Ovary (tissue), 9 donors: Measurements from ENCODE around the gene TMEM184A. TPM values are rescaled to one million over a fixed set of nuclear protein-coding genes. Genes with fewer than 3 reads are reported as not detected.

Experiments
- DNase-seq, 5 donors: peaks; one replicate each; pipeline ENCODE4 v3.0.0-alpha.2; 2019 to 2020
- H3K27ac ChIP-seq, 2 donors: fragments of 200-600 bp; one replicate each; pipeline versions ENCODE4 v1.5.1 to v1.8.0; 2019 to 2022
- H3K27me3 ChIP-seq: fragments of 200-600 bp; one replicate; pipeline ENCODE4 v1.8.0; 2022
- H3K36me3 ChIP-seq: fragments of 200-600 bp; sonication (generic); one replicate; pipeline ENCODE4 v1.5.1; 2019
- H3K4me1 ChIP-seq: one replicate; pipeline ENCODE4 v1.8.1; 2013; ENCODE audit warnings: mild to moderate bottlenecking, moderate library complexity; ENCODE audit not compliant: insufficient read depth
- H3K4me3 ChIP-seq: fragments of 200-600 bp; sonication (generic); one replicate; pipeline ENCODE4 v1.5.1; 2017
- H3K9me3 ChIP-seq, 2 donors: fragments of 200-600 bp in 1 of 2; sonication (generic) in 1 of 2; one replicate each; pipeline versions ENCODE4 v1.5.1 to v1.8.1; 2013 to 2019; ENCODE audit warnings: mild to moderate bottlenecking in 1 of 2, moderate library complexity in 1 of 2
- EP300 ChIP-seq: sonication (generic); formaldehyde crosslinking; IDR thresholded peaks from one replicate; pipeline ENCODE4 v1.6.1; 2017; ENCODE audit warnings: antibody characterized with exemption
- POLR2A ChIP-seq: fragments of 450-650 bp; IDR thresholded peaks from one replicate; pipeline ENCODE4 v1.6.1; 2017; ENCODE audit warnings: antibody characterized with exemption, mild to moderate bottlenecking, moderate library complexity
- WGBS, 3 donors: extraction: QIAGEN DNeasy Blood & Tissue Kit in 1 of 3; methylation state at CpG; one replicate each; pipeline versions ENCODE4 v1.1.5 to v1.1.7; 2013 to 2017; 5-methylcytosine and 5-hydroxymethylcytosine counted together
- intact Hi-C, 4 donors: fragments of 100-400 bp; cut with DNase I; formaldehyde crosslinking; loops; one replicate each; pipeline versions ENCODE4 v1.11.0 to v1.15.1; 2022 to 2023
- polyA plus RNA-seq, 2 donors: library from polyadenylated mRNA; stranded (reverse); fragments of 200-250 nt in 1 of 2; fragments of 350-450 nt in 1 of 2; fragmentation: Illumina TruSeq in 1 of 2; extraction: RNeasy Lipid Tissue Mini Kit (QIAGEN cat#74804) in 1 of 2; gene quantifications; one replicate each; pipeline ENCODE4 v1.2.3, GENCODE V29; 2013 to 2014
- total RNA-seq, 7 donors: library from RNA; depleted of rRNA in 2 of 7; stranded (reverse); fragments of >200 nt in 2 of 7; fragmentation: NEBNext Ultra II Directional in 3 of 7; extraction: Animal tissue kit (Norgen Biotek cat#: 25700) in 3 of 7; gene quantifications; one replicate each; pipeline versions ENCODE4 v1.1.0 to v1.2.4, GENCODE V29; 2016 to 2023
- TF ChIP-seq, protein P1 (sequence below), 3 donors: fragments of 450-650 bp in 2 of 3; fragments of 200-600 bp in 1 of 3; IDR thresholded peaks; one replicate each; pipeline versions ENCODE4 v1.5.1 to v1.8.0; 2016 to 2022; ENCODE audit warnings: antibody characterized with exemption in 3 of 3, mild to moderate bottlenecking in 1 of 3
- donor health status: DM: no; HTN: no; CAD: no; lungs with moderate emphysema.
- donor health status: DM: no; HTN: no; CAD: no.
- donor health status: Bipolar disorder and iron deficiency.
- donor health status: DM: yes; HTN: yes; CAD: no.
- donor health status: DM: no; HTN: no; CAD: no.
- donor health status: DM: yes; HTN: yes; CAD: no.

TMEM184A gene
- total and polyA plus RNA-seq, 9 donors = 0.05 to 8.4 (median 1.6) TPM; not detected in 2

DNA sequence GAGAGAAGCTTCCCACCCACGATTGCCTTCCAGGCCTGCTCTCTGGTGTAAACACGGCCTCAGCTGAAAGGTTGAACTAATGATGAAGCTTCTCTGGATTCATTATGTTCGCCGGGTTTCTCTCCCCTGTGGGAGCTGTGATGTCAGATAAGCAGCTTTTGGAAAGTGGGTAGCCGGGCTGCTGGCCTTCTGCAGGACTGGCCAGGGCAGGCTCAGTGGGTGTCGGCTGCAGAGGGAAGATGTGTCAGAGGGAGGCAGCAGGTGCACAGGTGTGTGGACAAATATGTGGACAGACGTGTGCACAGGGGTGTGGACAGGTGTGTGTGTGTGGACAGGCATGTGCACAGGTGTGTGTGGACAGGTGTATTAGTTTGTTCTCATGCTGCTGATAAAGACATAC, 42.3 kb upstream of the TMEM184A start:
- H3K27ac ChIP-seq = no peak overlapping the region
- H3K4me1 ChIP-seq = no peaks in the 10 kb centered on the region
- H3K27me3 ChIP-seq = no peaks in the 10 kb centered on the region
- 78 to 84% (median 81%) methylated on average over 7 of the region's 7 CpGs for WGBS, 3 donors
- DNase-seq = no peak
- TF ChIP-seq, protein P1, sequence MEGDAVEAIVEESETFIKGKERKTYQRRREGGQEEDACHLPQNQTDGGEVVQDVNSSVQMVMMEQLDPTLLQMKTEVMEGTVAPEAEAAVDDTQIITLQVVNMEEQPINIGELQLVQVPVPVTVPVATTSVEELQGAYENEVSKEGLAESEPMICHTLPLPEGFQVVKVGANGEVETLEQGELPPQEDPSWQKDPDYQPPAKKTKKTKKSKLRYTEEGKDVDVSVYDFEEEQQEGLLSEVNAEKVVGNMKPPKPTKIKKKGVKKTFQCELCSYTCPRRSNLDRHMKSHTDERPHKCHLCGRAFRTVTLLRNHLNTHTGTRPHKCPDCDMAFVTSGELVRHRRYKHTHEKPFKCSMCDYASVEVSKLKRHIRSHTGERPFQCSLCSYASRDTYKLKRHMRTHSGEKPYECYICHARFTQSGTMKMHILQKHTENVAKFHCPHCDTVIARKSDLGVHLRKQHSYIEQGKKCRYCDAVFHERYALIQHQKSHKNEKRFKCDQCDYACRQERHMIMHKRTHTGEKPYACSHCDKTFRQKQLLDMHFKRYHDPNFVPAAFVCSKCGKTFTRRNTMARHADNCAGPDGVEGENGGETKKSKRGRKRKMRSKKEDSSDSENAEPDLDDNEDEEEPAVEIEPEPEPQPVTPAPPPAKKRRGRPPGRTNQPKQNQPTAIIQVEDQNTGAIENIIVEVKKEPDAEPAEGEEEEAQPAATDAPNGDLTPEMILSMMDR (IDR thresholded peaks at IDR 0.05) = no peak
- TF ChIP-seq POLR2A (no peak), EP300 (no peak)
- intact Hi-C loops = no loop called here
- H3K9me3 ChIP-seq = no peaks in the 10 kb centered on the region
- no peaks in the 10 kb centered on the region for H3K36me3 ChIP-seq
- no peak overlapping the region for H3K4me3 ChIP-seq

- no peak for DNase-seq
- Histone ChIP-seq H3K4me3 (no peak overlapping the region), H3K27ac (no peak overlapping the region), H3K4me1 (no peaks in the 10 kb centered on the region), H3K9me3 (no peaks in the 10 kb centered on the region), H3K27me3 (no peaks in the 10 kb centered on the region), H3K36me3 (no peaks in the 10 kb centered on the region)
- intact Hi-C loops = no loop called here
- TF ChIP-seq, protein P1 (IDR thresholded peaks at IDR 0.05) = no peak
- TF ChIP-seq POLR2A = no peak
- no peak for TF ChIP-seq EP300
- WGBS, 3 donors = 89 to 90% (median 89%) methylated on average over 11 of the region's 11 CpGs
Observed at GRCh38 chr7:1597791-1598190, 41.8 kb upstream of the TMEM184A start.

- Histone ChIP-seq H3K27me3 (no peaks in the 10 kb centered on the region), H3K27ac (no peak overlapping the region), H3K9me3 (no peaks in the 10 kb centered on the region), H3K4me1 (no peaks in the 10 kb centered on the region), H3K4me3 (no peak overlapping the region), H3K36me3 (no peaks in the 10 kb centered on the region)
- no peak for DNase-seq
- WGBS, 3 donors = 77 to 83% (median 81%) methylated on average over 16 of the region's 16 CpGs
- intact Hi-C loops = no loop called here
- TF ChIP-seq POLR2A = no peak
- TF ChIP-seq, protein P1 (IDR thresholded peaks at IDR 0.05) = no peak
- TF ChIP-seq EP300 = no peak
Observed at GRCh38 chr7:1597066-1597760, 41.2 kb upstream of the TMEM184A start.

- Histone ChIP-seq H3K4me3 (no peak overlapping the region), H3K4me1 (no peaks in the 10 kb centered on the region), H3K36me3 (no peaks in the 10 kb centered on the region), H3K27me3 (no peaks in the 10 kb centered on the region), H3K9me3 (no peaks in the 10 kb centered on the region), H3K27ac (no peak overlapping the region)
- intact Hi-C loops = no loop called here
- WGBS, 3 donors = 58 to 63% (median 58%) methylated on average over 39 of the region's 39 CpGs
- DNase-seq = no peak
- no peak for TF ChIP-seq EP300
- no peak for TF ChIP-seq POLR2A
- TF ChIP-seq, protein P1 (IDR thresholded peaks at IDR 0.05) = no peak
Observed at GRCh38 chr7:1596181-1597043, 40.4 kb upstream of the TMEM184A start.
